Activated CD8-positive, alpha-beta memory T cell treated with anti-CD3 and anti-CD28 coated beads for 1 hour (primary cell): ENCODE measurements around the gene ZNF638.

Source experiments
- DNase-seq, 2 donors: peaks; one replicate each; pipeline ENCODE4 v3.0.0-alpha.2; 2020; ENCODE audit warnings: low read depth in 1 of 2; ENCODE audit errors: extremely low read depth in 1 of 2

ZNF638 gene

GRCh38 chr2:71455011-71455740 lies 123.6 kb downstream of the ZNF638 start:
- no peak for DNase-seq

- DNase-seq = no peak
Observed at GRCh38 chr2:71455741-71456569, 124.4 kb downstream of the ZNF638 start.

- DNase-seq = no peak
Observed at GRCh38 chr2:71456617-71457016, 125.0 kb downstream of the ZNF638 start.

- no peak for DNase-seq
Observed at GRCh38 chr2:71457123-71457915, 125.7 kb downstream of the ZNF638 start.

- no peak for DNase-seq
Observed at GRCh38 chr2:71457923-71458322, 126.3 kb downstream of the ZNF638 start.

GRCh38 chr2:71458413-71459083 lies 127.0 kb downstream of the ZNF638 start:
- no peak for DNase-seq

- no peak for DNase-seq
Observed at GRCh38 chr2:71459084-71459431, 127.5 kb downstream of the ZNF638 start.

- DNase-seq = no peak
Observed at GRCh38 chr2:71460056-71460455, 128.5 kb downstream of the ZNF638 start.

- DNase-seq = no peak
Observed at GRCh38 chr2:71460595-71461303, 129.2 kb downstream of the ZNF638 start.

GRCh38 chr2:71461304-71461671 lies 129.7 kb downstream of the ZNF638 start:
- no peak for DNase-seq

GRCh38 chr2:71462056-71462605 lies 130.5 kb downstream of the ZNF638 start:
- DNase-seq = no peak

GRCh38 chr2:71462641-71463341 lies 131.2 kb downstream of the ZNF638 start:
- no peak for DNase-seq

- no peak for DNase-seq
Observed at GRCh38 chr2:71463342-71463654, 131.7 kb downstream of the ZNF638 start.

- DNase-seq = no peak
Observed at GRCh38 chr2:71464389-71464788, 132.8 kb downstream of the ZNF638 start.

GRCh38 chr2:71465356-71465755 lies 133.8 kb downstream of the ZNF638 start:
- DNase-seq = no peak

- no peak for DNase-seq
Observed at GRCh38 chr2:71465961-71466300, 134.3 kb downstream of the ZNF638 start.

- DNase-seq = no peak
Observed at GRCh38 chr2:71466301-71467179, 135.0 kb downstream of the ZNF638 start.

- DNase-seq = no peak
Observed at GRCh38 chr2:71467180-71467815, 135.7 kb downstream of the ZNF638 start.
